CD14-positive monocyte (primary cell): Measurements from ENCODE around the gene ABHD12. TPM values are rescaled to one million over a fixed set of nuclear protein-coding genes. Genes with fewer than 3 reads are reported as not detected.
A peak's percentile ranks its signal among the peaks of the same experiment; 100 is the strongest.

Source experiments
- DNase-seq, 3 donors: peaks; one replicate each; pipeline ENCODE4 v3.0.0-alpha.2; 2011 to 2022
- H2AFZ ChIP-seq: 2 replicates; pipeline ENCODE4 v1.6.0; 2012; ENCODE audit warnings: mild to moderate bottlenecking, low read depth, low read length, inconsistent platforms; ENCODE audit not compliant: insufficient read depth, poor library complexity, severe bottlenecking
- H3K27ac ChIP-seq, 2 donors: 1 replicate in 1 of 2; 2 replicates in 1 of 2; pipeline ENCODE4 v1.5.1; 2012 to 2013; ENCODE audit warnings: low read length in 2 of 2, control low read depth in 1 of 2, inconsistent platforms in 1 of 2, low read depth in 1 of 2, mild to moderate bottlenecking in 1 of 2
- H3K27me3 ChIP-seq, 2 donors: one replicate each; pipeline versions ENCODE4 v1.6.0 to v1.6.1; 2011 to 2013; ENCODE audit warnings: low read length in 2 of 2; ENCODE audit not compliant: control insufficient read depth in 2 of 2, insufficient read depth in 2 of 2
- H3K36me3 ChIP-seq, 2 donors: replicated peaks in 1 of 2; 1 replicate in 1 of 2; 2 replicates in 1 of 2; pipeline versions ENCODE4 v1.5.1 to v1.6.1; 2012 to 2013; ENCODE audit warnings: low read length in 2 of 2, control low read depth in 1 of 2, inconsistent platforms in 1 of 2, mild to moderate bottlenecking in 1 of 2; ENCODE audit not compliant: insufficient read depth in 2 of 2, control insufficient read depth in 1 of 2
- H3K4me1 ChIP-seq, 2 donors: 1 replicate in 1 of 2; 2 replicates in 1 of 2; pipeline versions ENCODE4 v1.5.1 to v1.6.1; 2012 to 2013; ENCODE audit warnings: low read length in 2 of 2, control low read depth in 1 of 2, inconsistent platforms in 1 of 2, mild to moderate bottlenecking in 1 of 2, moderate library complexity in 1 of 2; ENCODE audit not compliant: insufficient read depth in 2 of 2, control insufficient read depth in 1 of 2
- H3K4me2 ChIP-seq: replicated peaks from 2 replicates; pipeline ENCODE3; 2012; ENCODE audit warnings: low read length, moderate library complexity, mild to moderate bottlenecking; ENCODE audit not compliant: poor library complexity, severe bottlenecking; ENCODE audit errors: extremely low read depth
- H3K4me3 ChIP-seq, 3 experiments: fragments of 200-600 bp in 1 of 3; sonication (generic) in 1 of 3; replicated peaks in 1 of 3; 1 replicate in 2 of 3; 2 replicates in 1 of 3; pipeline ENCODE4 v1.5.1; 2011 to 2013; ENCODE audit warnings: low read length in 3 of 3, mild to moderate bottlenecking in 3 of 3, control low read depth in 2 of 3, low read depth in 2 of 3, inconsistent platforms in 1 of 3, moderate library complexity in 1 of 3
- H3K79me2 ChIP-seq: 2 replicates; pipeline ENCODE4 v1.6.0; 2012; ENCODE audit warnings: mild to moderate bottlenecking, control low read depth, inconsistent platforms, low read length, moderate library complexity; ENCODE audit not compliant: insufficient read depth
- H3K9ac ChIP-seq: 2 replicates; pipeline ENCODE4 v1.6.0; 2017; ENCODE audit warnings: low read length, mild to moderate bottlenecking; ENCODE audit not compliant: insufficient read depth, poor library complexity, severe bottlenecking
- H3K9me3 ChIP-seq, 2 donors: replicated peaks in 1 of 2; 1 replicate in 1 of 2; 2 replicates in 1 of 2; pipeline versions ENCODE4 v1.5.1 to v1.6.1; 2012 to 2013; ENCODE audit warnings: low read length in 2 of 2, control low read depth in 1 of 2; ENCODE audit not compliant: control insufficient read depth in 1 of 2, insufficient read depth in 1 of 2
- H4K20me1 ChIP-seq: 2 replicates; pipeline ENCODE4 v1.6.0; 2012; ENCODE audit warnings: mild to moderate bottlenecking, low read length, control low read depth, moderate library complexity; ENCODE audit not compliant: insufficient read depth
- H3K27ac Mint-ChIP-seq, 7 donors: one replicate each; pipeline ENCODE4 v1.8.0; 2020; ENCODE audit warnings: mild to moderate bottlenecking in 7 of 7, mixed read lengths in 7 of 7, moderate library complexity in 6 of 7, inconsistent platforms in 2 of 7
- H3K27me3 Mint-ChIP-seq, 3 donors: one replicate each; pipeline ENCODE4 v1.8.0; 2021 to 2022; ENCODE audit warnings: low read depth in 3 of 3, mild to moderate bottlenecking in 3 of 3, mixed read lengths in 3 of 3, moderate library complexity in 3 of 3, inconsistent platforms in 1 of 3
- H3K36me3 Mint-ChIP-seq, 2 donors: one replicate each; pipeline ENCODE4 v1.8.0; 2020; ENCODE audit warnings: mixed read lengths in 2 of 2, inconsistent platforms in 1 of 2, mild to moderate bottlenecking in 1 of 2
- H3K4me1 Mint-ChIP-seq: one replicate; pipeline ENCODE4 v1.8.0; 2020; ENCODE audit warnings: mild to moderate bottlenecking, mixed read lengths
- H3K4me3 Mint-ChIP-seq, 2 donors: one replicate each; pipeline ENCODE4 v1.8.0; 2020; ENCODE audit warnings: mild to moderate bottlenecking in 2 of 2, mixed read lengths in 2 of 2, moderate library complexity in 1 of 2
- H3K9me3 Mint-ChIP-seq, 7 donors: one replicate each; pipeline ENCODE4 v1.8.0; 2020 to 2022; ENCODE audit warnings: mixed read lengths in 7 of 7, mild to moderate bottlenecking in 6 of 7, moderate library complexity in 6 of 7, inconsistent platforms in 2 of 7
- CTCF ChIP-seq: fragments of 200-600 bp; IDR thresholded peaks from one replicate; pipeline ENCODE4 v1.8.0; 2022; ENCODE audit warnings: antibody characterized with exemption, mild to moderate bottlenecking
- whole genome bisulfite sequencing: methylation state at CpG from one replicate; pipeline ENCODE4 v1.1.5; 2013; ENCODE audit warnings: missing lambda C conversion rate; ENCODE audit not compliant: insufficient coverage; 5-methylcytosine and 5-hydroxymethylcytosine counted together
- intact Hi-C, 2 donors: fragments of 100-400 bp; cut with micrococcal nuclease; formaldehyde crosslinking; loops; one replicate each; pipeline versions ENCODE4 v1.15.0 to v1.15.1; 2023
- polyA plus RNA-seq, 3 donors: library from polyadenylated mRNA; depleted of rRNA in 1 of 3; unstranded in 2 of 3; stranded (reverse) in 1 of 3; fragments of 300-500 nt in 2 of 3; fragments of >200 nt in 1 of 3; fragmentation: Illumina TruSeq in 2 of 3; gene quantifications; 1 replicate in 2 of 3; 2 replicates in 1 of 3; pipeline ENCODE4 v1.2.3, GENCODE V29; 2012 to 2021

ABHD12 gene
- polyA plus RNA-seq, 3 donors: 20.3 to 34.5 (median 32.1) TPM

GRCh38 chr20:25273541-25274358 is 116.9 kb downstream of the ABHD12 start:
- Mint-ChIP-seq H3K4me3 (no peak overlapping the region), H3K27ac (peak overlapping the region in 2 of 7 donors; percentile 4 to 37), H3K36me3 (peaks cover 84 to 98% of the 10 kb centered on the region in 2 donors), H3K27me3 (no peaks in the 10 kb centered on the region), H3K4me1 (no peaks in the 10 kb centered on the region), H3K9me3 (no peaks in the 10 kb centered on the region)
- no peaks in the 10 kb centered on the region for H3K4me1 ChIP-seq
- H4K20me1 ChIP-seq: no peaks in the 10 kb centered on the region
- intact Hi-C loops: no loop called here
- H3K4me2 ChIP-seq: no peak overlapping the region
- H3K27ac ChIP-seq: no peak overlapping the region
- no peak for TF ChIP-seq CTCF
- WGBS: 98% methylated on average over 8 of the region's 20 CpGs
- no peak overlapping the region for H3K4me3 ChIP-seq
- H2AFZ ChIP-seq: no peak overlapping the region
- DNase-seq: no peak
- no peaks in the 10 kb centered on the region for H3K79me2 ChIP-seq
- peaks cover 86 to 100% of the 10 kb centered on the region in 2 donors for H3K36me3 ChIP-seq
- no peak overlapping the region for H3K9ac ChIP-seq
- H3K9me3 ChIP-seq: no peaks in the 10 kb centered on the region
- H3K27me3 ChIP-seq: no peaks in the 10 kb centered on the region

- Histone ChIP-seq H2AFZ (no peak overlapping the region), H3K79me2 (no peaks in the 10 kb centered on the region), H3K4me1 (no peaks in the 10 kb centered on the region), H3K27ac (no peak overlapping the region), H3K4me2 (no peak overlapping the region), H3K9me3 (no peaks in the 10 kb centered on the region), H3K27me3 (no peaks in the 10 kb centered on the region), H3K36me3 (peaks cover 79 to 97% of the 10 kb centered on the region in 2 donors), H3K4me3 (no peak overlapping the region), H4K20me1 (no peaks in the 10 kb centered on the region), H3K9ac (no peak overlapping the region)
- no peaks in the 10 kb centered on the region for H3K27me3 Mint-ChIP-seq
- no peak for DNase-seq
- intact Hi-C loops: no loop called here
- H3K9me3 Mint-ChIP-seq: no peaks in the 10 kb centered on the region
- no peaks in the 10 kb centered on the region for H3K4me1 Mint-ChIP-seq
- peaks cover 81 to 92% of the 10 kb centered on the region in 2 donors for H3K36me3 Mint-ChIP-seq
- 96% methylated on average over 9 of the region's 10 CpGs for WGBS
- TF ChIP-seq CTCF: no peak
- H3K27ac Mint-ChIP-seq: peak overlapping the region in 1 of 7 donors; percentile 62
- no peak overlapping the region for H3K4me3 Mint-ChIP-seq
Measured at GRCh38 chr20:25273046-25273445, 117.6 kb downstream of the ABHD12 start.
